T-cell (primary cell): ENCODE results near the gene ZFPM1. TPM values are rescaled to one million over a fixed set of nuclear protein-coding genes. Genes with fewer than 3 reads are reported as not detected.

Source experiments
- ATAC-seq, 4 experiments: fragments of 200-7000 bp in 3 of 4; fragments of 150-1000 bp in 1 of 4; cut with Tn5 transposase; replicated peaks in 1 of 4; 1 replicate in 3 of 4; 2 replicates in 1 of 4; pipeline ENCODE4 v1.10.0; 2021; ENCODE audit warnings: moderate library complexity in 3 of 4, mild to moderate bottlenecking in 2 of 4, moderate number of reproducible peaks in 1 of 4
- CTCF ChIA-PET, 2 donors: fragments of 300-600 bp; sonication (Branson Sonifier 250); formaldehyde crosslinking; loops; one replicate each; lab custom pipeline; 2022; ENCODE audit warnings: antibody characterized with exemption in 2 of 2; lab: Charles Lee
- POLR2A ChIA-PET, 2 donors: fragments of 300-600 bp; sonication (Branson Sonifier 250); formaldehyde crosslinking; loops; one replicate each; lab custom pipeline; 2022; ENCODE audit warnings: antibody characterized with exemption in 2 of 2; lab: Charles Lee
- DNase-seq, 35 experiments: peaks; one replicate each; pipeline versions ENCODE4 v3.0.0 to v3.0.0-alpha.2; 2013 to 2023
- H3K27ac ChIP-seq: one replicate; pipeline ENCODE4 v1.5.1; 2013; ENCODE audit warnings: low read length
- H3K27me3 ChIP-seq, 2 experiments: replicated peaks in 1 of 2; 1 replicate in 1 of 2; 2 replicates in 1 of 2; pipeline versions ENCODE4 v1.6.1 to v1.7.0; 2013; ENCODE audit warnings: low read length in 1 of 2, mixed read lengths in 1 of 2; ENCODE audit not compliant: control insufficient read depth in 2 of 2, insufficient read depth in 2 of 2; ENCODE audit errors: extremely low read depth in 1 of 2
- H3K36me3 ChIP-seq, 2 donors: 1 replicate in 1 of 2; 2 replicates in 1 of 2; pipeline versions ENCODE4 v1.6.1 to v1.7.0; 2013; ENCODE audit warnings: low read length in 1 of 2; ENCODE audit not compliant: control insufficient read depth in 2 of 2, insufficient read depth in 1 of 2; ENCODE audit errors: extremely low read depth in 1 of 2
- H3K4me1 ChIP-seq, 2 experiments: 1 replicate in 1 of 2; 2 replicates in 1 of 2; pipeline versions ENCODE4 v1.6.1 to v1.7.0; 2013; ENCODE audit warnings: low read length in 2 of 2, mixed read lengths in 1 of 2; ENCODE audit not compliant: insufficient read depth in 2 of 2, control insufficient read depth in 1 of 2; ENCODE audit errors: extremely low read depth in 1 of 2
- H3K4me3 ChIP-seq, 2 donors: 1 replicate in 1 of 2; 2 replicates in 1 of 2; pipeline versions ENCODE4 v1.5.1 to v1.7.0; 2013; ENCODE audit warnings: mild to moderate bottlenecking in 2 of 2, low read length in 1 of 2, moderate library complexity in 1 of 2; ENCODE audit not compliant: control insufficient read depth in 1 of 2; ENCODE audit errors: extremely low read depth in 1 of 2
- H3K9me3 ChIP-seq: 2 replicates; pipeline ENCODE4 v1.7.0; 2013
- H3K27ac Mint-ChIP-seq, 2 donors: one replicate each; pipeline ENCODE4 v1.8.0; 2020 to 2021; ENCODE audit warnings: mild to moderate bottlenecking in 2 of 2, mixed read lengths in 2 of 2
- H3K27me3 Mint-ChIP-seq, 2 donors: one replicate each; pipeline ENCODE4 v1.8.0; 2021 to 2022; ENCODE audit warnings: mixed read lengths in 2 of 2
- H3K36me3 Mint-ChIP-seq: one replicate; pipeline ENCODE4 v1.8.0; 2021; ENCODE audit warnings: mixed read lengths
- H3K4me1 Mint-ChIP-seq, 3 donors: one replicate each; pipeline ENCODE4 v1.8.0; 2020 to 2022; ENCODE audit warnings: mixed read lengths in 3 of 3, mild to moderate bottlenecking in 1 of 3
- H3K4me3 Mint-ChIP-seq, 3 donors: one replicate each; pipeline ENCODE4 v1.8.0; 2020 to 2022; ENCODE audit warnings: mild to moderate bottlenecking in 3 of 3, mixed read lengths in 3 of 3, moderate library complexity in 3 of 3
- H3K9me3 Mint-ChIP-seq, 3 donors: one replicate each; pipeline ENCODE4 v1.8.0; 2020 to 2022; ENCODE audit warnings: mixed read lengths in 3 of 3
- WGBS: methylation state at CpG from one replicate; pipeline ENCODE4 v1.1.5; 2013; ENCODE audit warnings: missing lambda C conversion rate; ENCODE audit not compliant: insufficient coverage; 5-methylcytosine and 5-hydroxymethylcytosine counted together
- total RNA-seq, 35 experiments: library from RNA in 6 of 35; stranded (reverse) in 6 of 35; fragments of 120-200 nt in 1 of 35; gene quantifications; one replicate each; pipeline versions ENCODE4 v1.2.1 to v1.2.4 and lab custom pipeline; 2013 to 2026

The ZFPM1 gene
- total RNA-seq, 5 donors from 2014 or later (not counting 1 experiment from before 2014, with no cell fraction given): 19.6 to 38.4 (median 33.1) TPM

DNA sequence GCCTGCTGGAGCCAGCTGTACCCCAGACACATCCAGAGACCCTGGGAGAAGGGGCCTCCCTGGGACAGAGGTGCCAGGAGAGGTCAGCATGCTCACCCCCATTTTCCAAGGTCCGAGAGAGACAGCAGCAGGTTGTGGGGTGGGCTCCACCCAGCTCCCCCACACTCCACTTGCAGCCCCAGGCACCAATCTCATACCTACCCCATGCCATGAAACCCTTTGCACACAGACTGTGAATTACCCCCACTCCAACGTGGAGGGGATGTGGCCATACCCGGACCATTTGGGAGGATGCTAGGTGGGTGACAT lies 34.0 kb downstream of the ZFPM1 start:
- no peaks in the 10 kb centered on the region for H3K9me3 Mint-ChIP-seq
- 100% methylated on average over 2 of the region's 3 CpGs for WGBS
- POLR2A ChIA-PET: interaction anchor here in 1 of 2 donors (0.5 kb wide), 1 partner anchor 9 kb away, joined by 3 read pairs; no protein-coding TSS in a partner anchor
- Histone ChIP-seq H3K27me3 (peaks cover 0 to 5% of the 10 kb centered on the region in 2 experiments), H3K27ac (no peak overlapping the region), H3K4me1 (peaks cover 0 to 17% of the 10 kb centered on the region in 2 experiments), H3K36me3 (peaks cover 10 to 36% of the 10 kb centered on the region in 2 donors), H3K9me3 (no peaks in the 10 kb centered on the region), H3K4me3 (no peak overlapping the region)
- no peak overlapping the region for H3K4me3 Mint-ChIP-seq
- no peak overlapping the region for H3K27ac Mint-ChIP-seq
- no peak for ATAC-seq
- peaks cover 3% of the 10 kb centered on the region for H3K36me3 Mint-ChIP-seq
- no peaks in the 10 kb centered on the region for H3K27me3 Mint-ChIP-seq
- CTCF ChIA-PET: no interaction called here
- H3K4me1 Mint-ChIP-seq: peaks cover 0 to 6% (median 2%) of the 10 kb centered on the region in 3 donors
- no peak for DNase-seq

- DNase-seq (no peak), ATAC-seq (no peak)
- peaks cover 0 to 6% (median 2%) of the 10 kb centered on the region in 3 donors for H3K4me1 Mint-ChIP-seq
- Histone ChIP-seq H3K4me3 (no peak overlapping the region), H3K27me3 (peaks cover 0 to 5% of the 10 kb centered on the region in 2 experiments), H3K27ac (no peak overlapping the region), H3K4me1 (peaks cover 0 to 11% of the 10 kb centered on the region in 2 experiments), H3K9me3 (no peaks in the 10 kb centered on the region), H3K36me3 (peaks cover 10 to 41% of the 10 kb centered on the region in 2 donors)
- no peak overlapping the region for H3K27ac Mint-ChIP-seq
- H3K4me3 Mint-ChIP-seq: no peak overlapping the region
- H3K9me3 Mint-ChIP-seq: no peaks in the 10 kb centered on the region
- POLR2A ChIA-PET: no interaction called here
- 96% methylated on average over 36 of the region's 54 CpGs for WGBS
- CTCF ChIA-PET: no interaction called here
- H3K27me3 Mint-ChIP-seq: no peaks in the 10 kb centered on the region
- peaks cover 3% of the 10 kb centered on the region for H3K36me3 Mint-ChIP-seq
These were observed 35.1 kb downstream of the ZFPM1 start for GRCh38 chr16:88487920-88488851.

- no peak for ATAC-seq
- no peaks in the 10 kb centered on the region for H3K9me3 ChIP-seq
- H3K27ac ChIP-seq: no peak overlapping the region
- Mint-ChIP-seq H3K4me1 (no peaks in the 10 kb centered on the region), H3K27me3 (no peaks in the 10 kb centered on the region), H3K4me3 (no peak overlapping the region), H3K36me3 (no peaks in the 10 kb centered on the region), H3K27ac (no peak overlapping the region), H3K9me3 (no peaks in the 10 kb centered on the region)
- peaks cover 0 to 5% of the 10 kb centered on the region in 2 experiments for H3K27me3 ChIP-seq
- peaks cover 0 to 11% of the 10 kb centered on the region in 2 experiments for H3K4me1 ChIP-seq
- no peak for DNase-seq
- peaks cover 13 to 43% of the 10 kb centered on the region in 2 donors for H3K36me3 ChIP-seq
- no peak overlapping the region for H3K4me3 ChIP-seq
- ChIA-PET CTCF (no interaction called here), POLR2A (no interaction called here)
- WGBS: 96% methylated on average over 20 of the region's 24 CpGs
These were observed 36.2 kb downstream of the ZFPM1 start for GRCh38 chr16:88489163-88489741.

DNA sequence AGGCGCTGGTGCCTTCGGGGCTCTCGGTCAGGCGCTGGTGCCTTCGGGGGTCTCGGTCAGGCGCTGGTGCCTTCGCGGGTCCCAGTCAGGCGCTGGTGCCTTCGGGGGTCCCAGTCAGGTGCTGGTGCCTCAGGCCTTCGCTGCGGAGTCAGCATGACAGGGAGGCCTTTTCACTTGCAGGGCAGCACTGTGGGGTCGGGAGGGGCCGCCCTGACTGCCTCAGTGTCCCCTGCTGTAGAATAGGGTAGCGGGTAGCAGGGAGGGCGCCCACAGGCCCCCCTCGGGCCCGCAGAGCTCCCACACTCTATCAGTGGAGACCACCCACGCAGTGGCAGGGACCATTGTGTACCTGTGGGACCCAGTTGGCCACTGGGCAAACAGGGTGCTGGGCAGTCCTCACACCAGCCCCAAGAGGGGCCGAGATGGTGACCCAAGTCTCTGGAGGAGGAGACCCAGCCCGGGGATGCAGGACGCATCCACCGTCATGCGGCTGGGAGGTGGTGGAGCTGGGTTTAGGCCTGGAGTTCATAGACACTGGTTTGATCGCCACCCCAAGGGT lies 38.0 kb downstream of the ZFPM1 start:
- Mint-ChIP-seq H3K36me3 (no peaks in the 10 kb centered on the region), H3K27me3 (no peaks in the 10 kb centered on the region), H3K27ac (no peak overlapping the region), H3K4me1 (no peaks in the 10 kb centered on the region), H3K4me3 (no peak overlapping the region), H3K9me3 (no peaks in the 10 kb centered on the region)
- peaks cover 0 to 5% of the 10 kb centered on the region in 2 experiments for H3K4me1 ChIP-seq
- CTCF ChIA-PET: no interaction called here
- H3K27me3 ChIP-seq: peaks cover 0 to 5% of the 10 kb centered on the region in 2 experiments
- WGBS: 98% methylated on average over 19 of the region's 26 CpGs
- no peak for ATAC-seq
- H3K36me3 ChIP-seq: peaks cover 17 to 38% of the 10 kb centered on the region in 2 donors
- DNase-seq: no peak
- H3K9me3 ChIP-seq: no peaks in the 10 kb centered on the region
- no peak overlapping the region for H3K27ac ChIP-seq
- POLR2A ChIA-PET: no interaction called here
- no peak overlapping the region for H3K4me3 ChIP-seq

DNA sequence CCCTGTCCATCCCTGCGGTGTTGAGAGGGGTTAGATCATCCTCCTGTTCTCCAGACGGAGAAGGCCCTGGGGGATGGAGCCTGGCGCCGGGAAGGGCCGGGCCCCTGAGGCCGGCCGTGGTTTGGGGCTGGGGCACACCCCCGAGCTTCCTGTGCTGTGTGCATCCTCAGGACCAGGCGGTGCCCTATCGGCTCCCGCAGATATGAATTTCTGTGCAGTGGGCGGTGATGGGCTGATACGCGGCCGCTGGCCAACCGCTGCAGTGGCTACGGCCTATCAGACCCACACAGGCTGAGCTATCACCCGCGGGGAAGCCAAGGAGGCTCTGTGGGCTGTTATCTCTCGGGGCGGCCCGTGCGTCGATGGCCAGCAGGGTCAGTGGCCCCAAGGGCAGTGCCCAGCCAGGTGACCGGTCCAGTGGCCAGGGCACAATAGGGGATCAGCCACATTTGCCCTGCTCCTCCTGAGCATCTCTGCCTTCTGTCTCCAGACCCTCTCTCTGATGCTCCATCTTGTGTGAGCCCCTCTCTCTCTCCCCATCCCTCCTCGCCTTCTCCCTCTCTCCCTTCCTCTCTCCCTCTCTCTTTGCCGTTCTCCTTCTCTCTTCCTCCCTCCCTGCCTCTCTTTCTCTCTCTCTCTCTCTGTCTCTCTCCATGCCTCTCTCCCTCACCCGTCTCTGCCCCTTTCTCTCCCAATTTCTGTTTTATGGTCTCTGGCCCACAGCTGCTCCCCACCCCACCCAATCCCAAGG lies 38.7 kb downstream of the ZFPM1 start:
- no peak for DNase-seq

GRCh38 chr16:88493879-88494278 lies 40.8 kb downstream of the ZFPM1 start:
- H3K27me3 ChIP-seq: no peaks in the 10 kb centered on the region
- DNase-seq: no peak
- no peak overlapping the region for H3K27ac ChIP-seq
- Mint-ChIP-seq H3K27me3 (no peaks in the 10 kb centered on the region), H3K4me1 (no peaks in the 10 kb centered on the region), H3K27ac (no peak overlapping the region), H3K9me3 (no peaks in the 10 kb centered on the region), H3K4me3 (no peak overlapping the region), H3K36me3 (no peaks in the 10 kb centered on the region)
- no peak overlapping the region for H3K4me3 ChIP-seq
- 94% methylated on average over 24 of the region's 24 CpGs for WGBS
- H3K9me3 ChIP-seq: no peaks in the 10 kb centered on the region
- no peak for ATAC-seq
- POLR2A ChIA-PET: interaction anchor here in 1 of 2 donors (0.7 kb wide), 1 partner anchor 216 kb away, joined by 4 read pairs; no protein-coding TSS in a partner anchor
- CTCF ChIA-PET: no interaction called here
- peaks cover 0 to 4% of the 10 kb centered on the region in 2 experiments for H3K4me1 ChIP-seq
- peaks cover 20 to 28% of the 10 kb centered on the region in 2 donors for H3K36me3 ChIP-seq

More for the DNA sequence above, 38.7 kb downstream of the ZFPM1 start:
- no peaks in the 10 kb centered on the region for H3K27me3 ChIP-seq
- H3K36me3 ChIP-seq: peaks cover 20 to 37% of the 10 kb centered on the region in 2 donors
- H3K4me3 ChIP-seq: no peak overlapping the region
- CTCF ChIA-PET: no interaction called here
- no peak overlapping the region for H3K4me3 Mint-ChIP-seq
- peaks cover 0 to 4% of the 10 kb centered on the region in 2 experiments for H3K4me1 ChIP-seq
- no peak overlapping the region for H3K27ac ChIP-seq
- no peaks in the 10 kb centered on the region for H3K9me3 ChIP-seq
- no peak for ATAC-seq
- POLR2A ChIA-PET: no interaction called here
- no peaks in the 10 kb centered on the region for H3K4me1 Mint-ChIP-seq
- no peaks in the 10 kb centered on the region for H3K9me3 Mint-ChIP-seq
- no peak overlapping the region for H3K27ac Mint-ChIP-seq
- WGBS: 91% methylated on average over 28 of the region's 28 CpGs
- H3K27me3 Mint-ChIP-seq: no peaks in the 10 kb centered on the region
- H3K36me3 Mint-ChIP-seq: no peaks in the 10 kb centered on the region
